AG10803 (cell line): Measurements from ENCODE around the gene CARD6.
"Not testable (repeated sequence)": the region's sequence is repeated elsewhere in the genome, so short reads cannot be mapped to it uniquely, and the experiment has no call there.

Experiments used
- DNase-seq: peaks from one replicate; pipeline ENCODE4 v3.0.0; 2010; ENCODE audit warnings: low read depth
- H3K4me3 ChIP-seq: 2 replicates; pipeline ENCODE4 v1.5.1; 2011; ENCODE audit warnings: mild to moderate bottlenecking, low read length, control low read depth
- TF ChIP-seq, protein P1 (sequence below): conservative IDR thresholded peaks from 2 replicates; pipeline ENCODE4 v1.5.1; 2011; ENCODE audit warnings: mild to moderate bottlenecking, low read length, control low read depth, inconsistent platforms

Gene CARD6

DNA sequence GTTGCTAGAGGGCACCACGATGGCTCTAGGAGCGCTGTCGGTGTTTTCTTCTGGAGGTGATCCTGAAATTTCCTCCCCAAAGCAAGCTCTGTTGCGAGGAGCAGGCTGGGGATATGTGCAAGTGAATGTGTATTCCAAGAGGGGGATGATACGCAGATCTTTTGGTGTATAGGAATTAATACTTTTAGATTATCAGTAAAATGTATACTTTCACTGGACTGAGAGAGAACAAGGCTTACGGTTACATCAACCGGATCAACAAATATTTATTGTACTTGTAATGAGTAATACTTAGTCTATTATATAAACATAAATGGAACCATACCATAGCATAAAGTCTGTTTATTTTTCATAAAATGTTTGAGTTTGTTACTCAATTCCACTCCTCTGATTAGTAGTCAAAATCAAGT is 42.4 kb upstream of the CARD6 start:
- peak overlapping the region; percentile 97 for H3K4me3 ChIP-seq
- TF ChIP-seq, protein P1, sequence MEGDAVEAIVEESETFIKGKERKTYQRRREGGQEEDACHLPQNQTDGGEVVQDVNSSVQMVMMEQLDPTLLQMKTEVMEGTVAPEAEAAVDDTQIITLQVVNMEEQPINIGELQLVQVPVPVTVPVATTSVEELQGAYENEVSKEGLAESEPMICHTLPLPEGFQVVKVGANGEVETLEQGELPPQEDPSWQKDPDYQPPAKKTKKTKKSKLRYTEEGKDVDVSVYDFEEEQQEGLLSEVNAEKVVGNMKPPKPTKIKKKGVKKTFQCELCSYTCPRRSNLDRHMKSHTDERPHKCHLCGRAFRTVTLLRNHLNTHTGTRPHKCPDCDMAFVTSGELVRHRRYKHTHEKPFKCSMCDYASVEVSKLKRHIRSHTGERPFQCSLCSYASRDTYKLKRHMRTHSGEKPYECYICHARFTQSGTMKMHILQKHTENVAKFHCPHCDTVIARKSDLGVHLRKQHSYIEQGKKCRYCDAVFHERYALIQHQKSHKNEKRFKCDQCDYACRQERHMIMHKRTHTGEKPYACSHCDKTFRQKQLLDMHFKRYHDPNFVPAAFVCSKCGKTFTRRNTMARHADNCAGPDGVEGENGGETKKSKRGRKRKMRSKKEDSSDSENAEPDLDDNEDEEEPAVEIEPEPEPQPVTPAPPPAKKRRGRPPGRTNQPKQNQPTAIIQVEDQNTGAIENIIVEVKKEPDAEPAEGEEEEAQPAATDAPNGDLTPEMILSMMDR, result peak; percentile 22; the same call in 1 of the 2 replicates
- DNase-seq, result no peak

DNA sequence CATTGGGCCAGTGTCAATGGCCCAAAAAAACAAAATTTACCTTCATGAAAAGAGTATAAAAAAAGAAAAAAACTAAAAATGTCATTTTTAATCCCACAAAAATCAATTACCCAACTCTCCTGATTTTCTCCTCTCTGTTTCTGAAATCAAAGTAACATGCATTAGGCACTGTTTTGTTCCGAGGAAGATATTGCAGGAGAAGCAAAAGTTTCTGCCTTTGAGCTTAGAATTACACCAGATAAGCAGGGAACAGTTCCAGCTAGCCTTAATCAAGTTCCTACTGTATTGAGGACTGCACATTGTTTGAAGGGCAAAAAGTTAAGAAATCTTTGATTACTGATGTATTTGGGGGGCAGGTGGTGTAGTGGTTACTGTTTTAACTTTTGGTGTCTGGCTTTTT is 41.9 kb upstream of the CARD6 start:
- TF ChIP-seq, protein P1, result no peak
- peak; percentile 8 for DNase-seq
- peak overlapping the region; percentile 97 for H3K4me3 ChIP-seq

DNA sequence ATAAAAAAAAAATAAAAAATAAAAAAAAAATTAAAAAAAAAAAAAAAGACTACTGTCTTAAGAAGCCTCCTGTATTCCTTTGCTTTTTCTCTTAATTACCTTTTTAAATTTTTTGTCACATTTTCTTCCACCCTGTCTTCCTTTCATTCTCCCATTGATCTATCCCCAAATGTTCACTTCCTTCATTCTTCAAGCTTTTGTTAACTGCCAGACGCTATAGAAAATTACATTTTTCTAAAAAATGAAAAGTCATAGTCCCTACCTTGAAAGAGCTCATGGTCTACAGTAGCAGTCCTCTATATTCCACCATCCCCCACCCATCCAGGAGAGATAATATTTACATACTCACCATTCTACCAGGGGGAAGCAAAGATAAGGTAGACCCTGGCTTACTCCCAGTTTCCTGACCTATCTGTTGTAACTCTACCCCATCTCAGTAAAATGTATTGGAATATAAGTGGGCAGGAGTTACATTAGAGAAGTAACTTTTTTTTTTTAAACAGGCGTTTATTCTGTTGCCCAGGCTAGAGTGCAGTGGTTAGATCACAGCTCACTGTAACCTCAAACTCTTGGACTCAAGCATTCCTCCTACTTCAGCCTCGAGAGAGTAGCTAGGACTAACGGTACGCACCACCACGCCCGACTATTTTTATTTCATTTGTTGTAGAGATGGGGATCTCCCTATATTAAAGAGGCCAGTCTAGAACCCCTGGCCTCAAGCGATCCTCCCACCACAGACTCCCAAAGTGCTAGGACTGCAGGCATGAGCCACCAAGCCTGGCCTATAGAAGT is 39.2 kb upstream of the CARD6 start:
- no peak overlapping the region for H3K4me3 ChIP-seq
- TF ChIP-seq, protein P1, result no peak
- no peak for DNase-seq

DNA sequence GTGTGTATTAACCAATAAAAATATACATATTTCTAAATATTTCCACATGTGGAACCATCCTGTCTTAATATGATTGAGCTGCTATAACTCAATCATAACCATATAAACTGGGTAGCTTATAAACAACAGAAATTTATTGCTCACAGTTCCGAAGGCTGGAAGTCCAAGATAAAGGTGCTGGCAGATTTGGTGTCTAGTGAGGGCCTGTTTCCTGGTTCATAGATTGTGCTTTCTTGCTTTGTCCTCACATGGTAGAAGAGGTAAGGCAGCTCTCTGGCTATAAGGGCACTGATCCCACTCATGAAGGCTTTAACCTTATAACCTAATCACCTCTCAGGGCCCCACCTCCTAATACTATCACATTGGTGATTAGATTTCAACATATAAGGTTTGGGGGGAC is 29.0 kb upstream of the CARD6 start:
- TF ChIP-seq, protein P1, result no peak
- no peak for DNase-seq
- no peak overlapping the region for H3K4me3 ChIP-seq

DNA sequence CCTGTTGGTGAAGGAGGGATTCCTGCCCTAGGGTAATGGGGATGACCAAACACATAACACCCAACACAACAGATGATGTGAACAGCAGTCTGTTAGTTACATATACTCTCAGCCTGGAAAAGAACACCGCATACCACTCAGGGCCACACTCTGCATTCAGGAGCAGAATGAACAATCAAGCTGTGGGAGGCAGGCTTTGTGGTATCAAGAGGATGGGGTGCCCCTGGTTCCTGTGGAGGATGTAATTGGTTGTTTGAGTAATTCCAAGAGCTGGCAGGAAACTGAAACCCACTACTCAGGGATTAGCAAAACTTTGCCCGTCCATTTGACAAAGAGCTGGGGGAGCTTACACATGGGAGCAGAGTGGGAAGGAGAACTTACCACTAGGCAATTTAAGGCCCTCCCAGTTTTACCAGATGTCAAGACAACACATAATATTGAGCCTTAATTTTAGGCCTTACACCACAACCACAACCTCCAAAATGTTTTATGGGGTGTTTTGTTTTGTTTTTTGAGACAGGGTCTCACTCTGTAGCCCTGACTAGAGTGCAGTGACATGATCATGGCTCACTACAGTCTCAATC is 27.4 kb upstream of the CARD6 start:
- TF ChIP-seq, protein P1, result no peak
- no peak overlapping the region for H3K4me3 ChIP-seq
- no peak for DNase-seq

DNA sequence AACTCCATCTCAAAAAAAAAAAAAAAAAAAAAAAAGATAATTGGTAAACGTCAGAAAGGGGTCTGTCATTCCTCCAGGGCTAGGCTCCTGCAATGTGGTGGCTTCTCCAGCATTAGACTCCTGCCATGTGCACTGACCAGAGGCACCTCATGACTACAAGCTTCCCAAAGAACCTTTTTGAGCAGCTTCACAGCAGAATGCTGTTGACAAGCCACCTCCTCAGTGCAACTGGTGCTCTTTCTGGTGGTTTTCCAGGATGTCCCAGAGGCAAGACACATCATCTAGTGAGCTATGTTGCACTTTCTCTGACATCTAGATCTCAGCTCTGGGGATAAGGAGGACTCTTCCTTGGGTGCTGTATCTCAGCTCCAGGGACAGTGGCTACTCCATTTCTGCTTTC is 17.7 kb upstream of the CARD6 start:
- TF ChIP-seq, protein P1, result no peak
- DNase-seq, result no peak
- no peak overlapping the region for H3K4me3 ChIP-seq

DNA sequence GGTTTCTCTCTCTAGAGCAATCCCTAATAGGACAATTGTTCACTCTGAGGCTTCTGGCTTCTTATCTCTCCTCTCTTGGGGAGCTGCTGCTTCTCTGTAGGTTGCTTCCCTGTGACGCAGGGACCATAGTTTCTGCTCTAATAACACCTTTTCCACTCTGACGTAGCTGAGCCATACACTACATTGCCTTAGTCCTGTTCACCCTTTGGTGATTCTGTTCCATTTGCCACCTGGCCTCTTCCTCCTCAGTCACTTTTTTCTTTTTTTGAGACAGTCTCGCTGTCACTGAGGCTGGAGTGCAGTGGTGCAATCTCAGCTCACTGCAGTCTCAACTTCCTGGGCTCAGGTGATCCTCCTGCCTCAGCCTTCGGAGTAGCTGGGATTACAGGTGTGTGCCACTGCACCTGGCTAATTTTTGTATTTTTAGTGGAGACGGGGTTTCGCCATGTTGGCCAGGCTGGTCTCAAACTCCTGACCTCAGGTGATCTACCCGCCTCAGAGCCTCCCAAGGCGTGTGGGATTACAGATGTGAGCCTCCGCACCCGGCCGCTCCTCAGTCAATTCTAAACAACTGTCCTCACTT is 15.6 kb upstream of the CARD6 start:
- H3K4me3 ChIP-seq, DNase-seq: not testable (repeated sequence)
